Left ventricle myocardium superior (tissue), 1 donor: ENCODE data around the gene PALMD. TPM values are rescaled to one million over a fixed set of nuclear protein-coding genes. Genes with fewer than 3 reads are reported as not detected.
A peak's percentile ranks its signal among the peaks of the same experiment; 100 is the strongest.

Source experiments
- ATAC-seq: fragments of 200-7000 bp; cut with Tn5 transposase; one replicate; pipeline ENCODE4 v1.9.1; 2020; ENCODE audit warnings: mild to moderate bottlenecking, moderate library complexity
- DNase-seq: peaks from one replicate; pipeline ENCODE4 v3.0.0-alpha.2; 2020
- intact Hi-C: fragments of 100-400 bp; cut with micrococcal nuclease; formaldehyde crosslinking; loops from one replicate; pipeline ENCODE4 v1.11.0; 2022
- total RNA-seq: library from RNA; stranded (reverse); fragmentation: NEBNext Ultra II Directional; extraction: Animal tissue kit (Norgen Biotek cat#: 25700); gene quantifications from one replicate; pipeline ENCODE4 v1.2.1, GENCODE V29; 2021
- donor health status: DM: no; HTN: yes; CAD: no; lungs with severe emphysema.

PALMD gene
- total RNA-seq, 1 donor from 2014 or later = 115 TPM

- ATAC-seq (no peak), DNase-seq (no peak)
- intact Hi-C loops = no loop called here
Measured at GRCh38 chr1:99676876-99677275, 31.0 kb downstream of the PALMD start.

GRCh38 chr1:99677416-99677815 is 31.5 kb downstream of the PALMD start:
- ATAC-seq = peak; percentile 78
- intact Hi-C loops = no loop called here
- no peak for DNase-seq

- DNase-seq (no peak), ATAC-seq (no peak)
- intact Hi-C loops = no loop called here
Measured at GRCh38 chr1:99680270-99680669, 34.4 kb downstream of the PALMD start.

GRCh38 chr1:99681583-99681982 is 35.7 kb downstream of the PALMD start:
- ATAC-seq = peak; percentile 7
- peak; percentile 36 for DNase-seq
- intact Hi-C loops = no loop called here

- intact Hi-C loops = no loop called here
- DNase-seq (no peak), ATAC-seq (no peak)
Measured at GRCh38 chr1:99682291-99682751, 36.4 kb downstream of the PALMD start.

GRCh38 chr1:99685516-99686180 is 39.7 kb downstream of the PALMD start:
- ATAC-seq = peak; percentile 90
- intact Hi-C loops = no loop called here
- peak; percentile 75 for DNase-seq

- peak; percentile 50 for ATAC-seq
- intact Hi-C loops = no loop called here
- no peak for DNase-seq
Measured at GRCh38 chr1:99691175-99691574, 45.3 kb downstream of the PALMD start.

GRCh38 chr1:99696616-99697015 is 50.7 kb downstream of the PALMD start:
- intact Hi-C loops = no loop called here
- DNase-seq (no peak), ATAC-seq (peak; percentile 38)

GRCh38 chr1:99697580-99697979 is 51.7 kb downstream of the PALMD start:
- intact Hi-C loops = no loop called here
- ATAC-seq = no peak
- no peak for DNase-seq

GRCh38 chr1:99700020-99700419 is 54.1 kb downstream of the PALMD start:
- ATAC-seq (no peak), DNase-seq (no peak)
- intact Hi-C loops = loop anchor here (10.0 kb wide), 1 partner anchor 215 kb away; no protein-coding TSS in a partner anchor

- ATAC-seq (no peak), DNase-seq (no peak)
- intact Hi-C loops = loop anchor here (10.0 kb wide), 1 partner anchor 217 kb away; no protein-coding TSS in a partner anchor
Measured at GRCh38 chr1:99702221-99702620, 56.3 kb downstream of the PALMD start.

- ATAC-seq = peak; percentile 17
- intact Hi-C loops = loop anchor here (10.0 kb wide), 1 partner anchor 220 kb away; no protein-coding TSS in a partner anchor
- DNase-seq = peak; percentile 31
Measured at GRCh38 chr1:99704356-99704816, 58.5 kb downstream of the PALMD start.

GRCh38 chr1:99705385-99705784 is 59.5 kb downstream of the PALMD start:
- ATAC-seq = no peak
- intact Hi-C loops = loop anchor here (5.0 to 10.0 kb wide), 2 partner anchors 221 to 523 kb away; no protein-coding TSS in a partner anchor

GRCh38 chr1:99707535-99708142 is 61.7 kb downstream of the PALMD start:
- peak; percentile 70 for ATAC-seq
- peak; percentile 69 for DNase-seq
- intact Hi-C loops = loop anchor here (5.0 to 10.0 kb wide), 2 partner anchors 223 to 525 kb away; no protein-coding TSS in a partner anchor

More at GRCh38 chr1:99705385-99705784, 59.5 kb downstream of the PALMD start:
- DNase-seq = no peak

- intact Hi-C loops = no loop called here
- no peak for ATAC-seq
Measured at GRCh38 chr1:99710994-99711393, 65.1 kb downstream of the PALMD start.

GRCh38 chr1:99713006-99713405 is 67.1 kb downstream of the PALMD start:
- intact Hi-C loops = no loop called here

More at GRCh38 chr1:99710994-99711393, 65.1 kb downstream of the PALMD start:
- no peak for DNase-seq

GRCh38 chr1:99717005-99717404 is 71.1 kb downstream of the PALMD start:
- ATAC-seq = no peak
- DNase-seq = no peak
- intact Hi-C loops = no loop called here

More at GRCh38 chr1:99713006-99713405, 67.1 kb downstream of the PALMD start:
- no peak for ATAC-seq
- no peak for DNase-seq

GRCh38 chr1:99723251-99723650 is 77.3 kb downstream of the PALMD start:
- no peak for DNase-seq
- intact Hi-C loops = no loop called here
- no peak for ATAC-seq

- ATAC-seq (no peak), DNase-seq (no peak)
- intact Hi-C loops = no loop called here
Measured at GRCh38 chr1:99725996-99726395, 80.1 kb downstream of the PALMD start.

- no peak for DNase-seq
- no peak for ATAC-seq
- intact Hi-C loops = no loop called here
Measured at GRCh38 chr1:99726407-99726806, 80.5 kb downstream of the PALMD start.
